Neutrophil (primary cell): ENCODE data around the gene MBNL1.

Experiments used
- H3K27ac ChIP-seq: fragments of 200-600 bp; sonication (generic); 2 replicates; pipeline ENCODE4 v1.5.1; 2016; ENCODE audit warnings: mild to moderate bottlenecking, moderate library complexity
- H3K27me3 ChIP-seq: fragments of 200-600 bp; sonication (generic); 2 replicates; pipeline ENCODE4 v1.6.0; 2016; ENCODE audit warnings: mild to moderate bottlenecking
- H3K36me3 ChIP-seq: fragments of 200-600 bp; sonication (generic); 2 replicates; pipeline ENCODE4 v1.5.1; 2017
- H3K4me1 ChIP-seq, 2 experiments: fragments of 200-600 bp in 1 of 2; sonication (generic) in 1 of 2; 1 replicate in 1 of 2; 2 replicates in 1 of 2; pipeline versions ENCODE4 v1.5.1 to v1.6.1; 2013 to 2016; ENCODE audit warnings: low read depth in 1 of 2, low read length in 1 of 2, mild to moderate bottlenecking in 1 of 2, moderate library complexity in 1 of 2; ENCODE audit not compliant: control insufficient read depth in 1 of 2, insufficient read depth in 1 of 2
- H3K4me3 ChIP-seq, 2 experiments: fragments of 200-600 bp in 1 of 2; sonication (generic) in 1 of 2; 1 replicate in 1 of 2; 2 replicates in 1 of 2; pipeline ENCODE4 v1.5.1; 2013 to 2016; ENCODE audit warnings: low read depth in 1 of 2, low read length in 1 of 2, mild to moderate bottlenecking in 1 of 2, moderate library complexity in 1 of 2
- H3K9me3 ChIP-seq: fragments of 200-600 bp; sonication (generic); 2 replicates; pipeline ENCODE4 v1.5.1; 2016
- TF ChIP-seq, protein P1 (sequence below): fragments of 200-600 bp; sonication (generic); IDR thresholded peaks from 2 replicates; pipeline ENCODE4 v1.5.1; 2016; ENCODE audit warnings: antibody characterized with exemption

Gene MBNL1

DNA sequence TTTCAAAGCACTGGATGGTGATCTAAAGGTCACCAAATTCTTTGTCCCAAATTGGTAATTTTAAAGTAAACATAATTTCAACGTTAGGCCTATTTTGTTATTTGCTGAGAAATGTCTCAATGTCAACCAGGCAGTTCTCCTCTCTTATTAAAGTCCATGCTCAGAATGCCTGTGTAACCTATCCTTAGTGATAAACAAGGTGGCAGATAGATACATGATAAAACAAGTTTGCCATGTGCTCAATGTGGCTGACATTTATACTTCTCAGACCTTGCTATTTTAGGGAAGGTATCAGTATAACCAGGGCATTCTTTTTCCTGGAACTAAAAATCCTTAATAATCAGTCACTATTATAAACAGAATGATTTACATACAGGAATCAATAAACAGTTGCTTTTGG is 8.5 kb downstream of the MBNL1 start:
- Histone ChIP-seq H3K4me3 (no peak overlapping the region), H3K36me3 (no peaks in the 10 kb centered on the region), H3K9me3 (no peaks in the 10 kb centered on the region), H3K27me3 (no peaks in the 10 kb centered on the region), H3K27ac (peak overlapping the region; percentile 35), H3K4me1 (peaks cover 59 to 96% of the 10 kb centered on the region in 2 experiments)
- TF ChIP-seq, protein P1, sequence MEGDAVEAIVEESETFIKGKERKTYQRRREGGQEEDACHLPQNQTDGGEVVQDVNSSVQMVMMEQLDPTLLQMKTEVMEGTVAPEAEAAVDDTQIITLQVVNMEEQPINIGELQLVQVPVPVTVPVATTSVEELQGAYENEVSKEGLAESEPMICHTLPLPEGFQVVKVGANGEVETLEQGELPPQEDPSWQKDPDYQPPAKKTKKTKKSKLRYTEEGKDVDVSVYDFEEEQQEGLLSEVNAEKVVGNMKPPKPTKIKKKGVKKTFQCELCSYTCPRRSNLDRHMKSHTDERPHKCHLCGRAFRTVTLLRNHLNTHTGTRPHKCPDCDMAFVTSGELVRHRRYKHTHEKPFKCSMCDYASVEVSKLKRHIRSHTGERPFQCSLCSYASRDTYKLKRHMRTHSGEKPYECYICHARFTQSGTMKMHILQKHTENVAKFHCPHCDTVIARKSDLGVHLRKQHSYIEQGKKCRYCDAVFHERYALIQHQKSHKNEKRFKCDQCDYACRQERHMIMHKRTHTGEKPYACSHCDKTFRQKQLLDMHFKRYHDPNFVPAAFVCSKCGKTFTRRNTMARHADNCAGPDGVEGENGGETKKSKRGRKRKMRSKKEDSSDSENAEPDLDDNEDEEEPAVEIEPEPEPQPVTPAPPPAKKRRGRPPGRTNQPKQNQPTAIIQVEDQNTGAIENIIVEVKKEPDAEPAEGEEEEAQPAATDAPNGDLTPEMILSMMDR = no peak

DNA sequence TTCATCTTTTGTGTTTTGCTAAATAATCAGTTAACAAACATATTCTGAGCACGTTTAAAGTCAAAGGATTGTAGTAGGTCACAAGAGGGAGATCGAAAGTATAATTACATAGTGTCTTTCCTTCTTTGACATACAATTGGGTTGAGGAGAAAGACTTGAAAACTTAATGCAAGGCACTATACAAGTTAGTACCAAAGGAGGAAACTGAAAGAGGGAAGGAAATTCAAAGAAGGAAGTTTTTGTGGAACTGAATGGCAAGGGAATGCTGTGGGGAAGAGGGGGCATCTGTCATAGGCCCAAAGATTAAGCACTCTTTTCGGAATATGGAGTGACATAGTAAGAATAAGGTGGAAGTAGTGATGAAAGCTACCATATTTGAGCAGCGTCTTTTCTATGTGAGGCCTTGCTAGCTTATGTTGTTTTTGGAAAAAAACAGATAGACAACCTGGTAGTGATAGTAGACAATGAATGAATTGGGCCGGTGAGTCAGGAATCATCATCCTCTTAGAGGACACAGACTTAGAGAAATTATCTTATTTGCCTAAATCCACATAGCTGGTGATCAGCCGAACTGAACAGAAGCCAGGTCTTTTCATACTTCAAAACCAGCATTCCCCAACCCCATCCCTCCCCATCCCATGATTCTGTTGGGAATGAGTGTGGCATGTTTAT is 10.2 kb downstream of the MBNL1 start:
- no peaks in the 10 kb centered on the region for H3K9me3 ChIP-seq
- no peak overlapping the region for H3K4me3 ChIP-seq
- peak overlapping the region; percentile 66 for H3K27ac ChIP-seq
- no peaks in the 10 kb centered on the region for H3K27me3 ChIP-seq
- TF ChIP-seq, protein P1 = no peak
- H3K36me3 ChIP-seq = no peaks in the 10 kb centered on the region
- H3K4me1 ChIP-seq = peaks cover 56 to 93% of the 10 kb centered on the region in 2 experiments

DNA sequence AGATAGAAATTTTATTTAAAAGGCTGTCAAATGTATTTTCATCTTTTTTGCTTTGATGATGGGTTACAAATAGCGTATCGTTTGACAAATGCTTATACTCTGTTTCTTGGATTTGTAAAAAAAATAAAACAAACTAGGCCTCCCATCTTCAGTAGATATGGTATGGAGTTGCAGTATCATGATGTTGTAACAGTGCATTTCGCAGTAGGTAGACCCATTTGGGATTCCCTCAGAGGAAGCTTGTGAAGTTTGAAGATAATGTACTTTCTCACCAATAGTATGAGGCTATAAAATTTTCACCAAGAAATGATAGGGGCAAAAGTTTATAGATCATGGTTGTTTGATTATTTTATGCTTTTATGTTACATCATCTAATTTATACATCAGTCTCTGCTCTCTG is 10.8 kb downstream of the MBNL1 start:
- H3K27me3 ChIP-seq = no peaks in the 10 kb centered on the region
- no peak overlapping the region for H3K4me3 ChIP-seq
- TF ChIP-seq, protein P1 = no peak
- H3K4me1 ChIP-seq = peaks cover 53 to 93% of the 10 kb centered on the region in 2 experiments
- H3K9me3 ChIP-seq = no peaks in the 10 kb centered on the region
- H3K36me3 ChIP-seq = no peaks in the 10 kb centered on the region
- H3K27ac ChIP-seq = peak overlapping the region; percentile 66

DNA sequence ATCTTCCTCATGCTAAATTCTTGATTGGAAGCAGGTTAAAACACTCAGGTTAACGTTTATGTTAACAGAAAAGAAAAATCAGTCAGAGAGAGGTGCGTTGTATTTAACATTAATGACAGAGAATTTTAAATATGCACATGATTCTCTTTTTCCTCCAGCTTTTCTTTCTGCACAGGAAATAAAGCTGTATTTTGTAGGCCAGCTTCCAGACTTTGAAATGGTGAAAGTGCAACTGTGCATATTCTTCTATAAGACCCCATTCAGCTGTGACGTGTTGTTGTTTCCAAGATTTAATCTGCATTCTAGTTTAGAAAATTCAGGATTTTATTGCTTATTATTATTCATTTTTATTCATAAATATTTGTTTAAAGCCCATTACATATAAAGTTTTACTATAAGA is 11.8 kb downstream of the MBNL1 start:
- no peaks in the 10 kb centered on the region for H3K9me3 ChIP-seq
- TF ChIP-seq, protein P1 = no peak
- H3K27me3 ChIP-seq = no peaks in the 10 kb centered on the region
- H3K4me3 ChIP-seq = no peak overlapping the region
- H3K4me1 ChIP-seq = peaks cover 47 to 92% of the 10 kb centered on the region in 2 experiments
- peak overlapping the region; percentile 66 for H3K27ac ChIP-seq
- H3K36me3 ChIP-seq = no peaks in the 10 kb centered on the region

DNA sequence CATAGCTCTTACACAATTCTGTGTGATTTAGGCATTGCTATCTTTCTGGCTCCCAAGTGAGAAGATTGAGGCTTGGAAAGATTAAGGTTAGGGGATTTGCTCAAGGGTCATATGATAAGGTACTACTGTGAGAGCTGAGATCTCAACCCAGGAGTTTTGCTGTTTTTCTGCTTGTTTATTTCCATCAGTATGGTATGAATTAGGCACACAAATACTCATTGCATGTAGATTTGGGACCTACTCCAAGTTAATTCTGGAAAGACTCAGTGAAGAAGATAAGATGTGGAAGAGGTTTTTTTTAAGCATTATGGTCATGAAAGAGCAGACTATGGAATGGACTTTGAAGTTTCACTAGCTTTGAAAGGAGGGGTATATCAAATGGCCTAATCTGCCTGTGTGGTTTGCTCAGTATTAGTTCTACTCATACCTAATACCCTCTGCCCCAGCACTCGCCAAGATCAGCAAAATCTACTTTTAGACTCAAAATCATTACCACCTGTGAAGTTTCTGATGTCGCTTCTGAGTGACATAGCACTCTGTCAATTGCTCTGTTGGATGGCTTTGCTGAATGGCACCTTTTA is 12.5 kb downstream of the MBNL1 start:
- H3K4me1 ChIP-seq = peaks cover 47 to 92% of the 10 kb centered on the region in 2 experiments

More for the DNA sequence above, 12.5 kb downstream of the MBNL1 start:
- Histone ChIP-seq H3K27me3 (no peaks in the 10 kb centered on the region), H3K36me3 (no peaks in the 10 kb centered on the region), H3K9me3 (no peaks in the 10 kb centered on the region), H3K4me3 (no peak overlapping the region), H3K27ac (peak overlapping the region; percentile 52)
- TF ChIP-seq, protein P1 = no peak
